ENCODE results near the gene SYT2. TPM values are rescaled to one million over a fixed set of nuclear protein-coding genes. Genes with fewer than 3 reads are reported as not detected.
"Not testable (repeated sequence)": the region's sequence is repeated elsewhere in the genome, so short reads cannot be mapped to it uniquely, and the experiment has no call there.

SYT2 gene
- total RNA-seq, 1 donor from 2014 or later = not detected

- Mint-ChIP-seq H3K27ac (no peak overlapping the region), H3K36me3 (ENCODE audit: low read depth) (no peaks in the 10 kb centered on the region), H3K4me1 (ENCODE audit: low read depth) (peaks cover 9% of the 10 kb centered on the region), H3K27me3 (ENCODE audit: insufficient read depth) (peaks cover 79% of the 10 kb centered on the region), H3K9me3 (no peaks in the 10 kb centered on the region), H3K4me3 (no peak overlapping the region)
- no peak for DNase-seq (ENCODE audit: low spot score)
- intact Hi-C loops (cut with micrococcal nuclease) = no loop called here
These were observed 67.5 kb downstream of the SYT2 start for GRCh38 chr1:202642619-202643291.

GRCh38 chr1:202642212-202642611 is 68.0 kb downstream of the SYT2 start:
- Mint-ChIP-seq H3K4me1 (ENCODE audit: low read depth) (peaks cover 9% of the 10 kb centered on the region), H3K4me3 (no peak overlapping the region), H3K27me3 (ENCODE audit: insufficient read depth) (peaks cover 77% of the 10 kb centered on the region), H3K36me3 (ENCODE audit: low read depth) (no peaks in the 10 kb centered on the region), H3K9me3 (no peaks in the 10 kb centered on the region), H3K27ac (no peak overlapping the region)
- no peak for DNase-seq (ENCODE audit: low spot score)
- intact Hi-C loops (cut with micrococcal nuclease) = no loop called here

DNA sequence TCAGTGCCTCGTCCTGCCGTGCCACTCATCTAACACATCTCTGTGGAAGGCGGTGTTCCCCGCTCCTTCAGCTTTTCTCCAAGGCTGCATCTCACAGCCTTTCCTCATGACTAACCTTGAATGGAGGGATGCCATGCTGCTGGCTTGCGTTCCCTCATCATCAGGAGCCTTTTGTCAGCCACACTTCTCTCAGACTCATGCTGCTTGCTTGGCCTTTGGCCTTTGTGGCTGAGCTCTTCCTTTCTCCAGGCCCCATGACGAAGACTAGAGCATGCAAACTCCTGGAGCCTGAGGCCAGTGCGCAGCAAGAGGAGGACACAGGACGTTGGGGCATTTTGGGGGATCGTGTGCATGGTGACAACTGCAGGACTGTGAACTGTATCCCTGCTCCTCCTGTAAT is 70.8 kb downstream of the SYT2 start:
- peaks cover 69% of the 10 kb centered on the region for H3K27me3 Mint-ChIP-seq (ENCODE audit: insufficient read depth)
- H3K4me1 Mint-ChIP-seq (ENCODE audit: low read depth) = peaks cover 9% of the 10 kb centered on the region
- no peaks in the 10 kb centered on the region for H3K9me3 Mint-ChIP-seq
- no peak overlapping the region for H3K4me3 Mint-ChIP-seq
- DNase-seq (ENCODE audit: low spot score) = no peak
- intact Hi-C loops (cut with micrococcal nuclease) = no loop called here
- no peak overlapping the region for H3K27ac Mint-ChIP-seq
- H3K36me3 Mint-ChIP-seq (ENCODE audit: low read depth) = no peaks in the 10 kb centered on the region

GRCh38 chr1:202638701-202639305 is 71.5 kb downstream of the SYT2 start:
- intact Hi-C loops (cut with micrococcal nuclease); H3K9me3 Mint-ChIP-seq; H3K4me1 Mint-ChIP-seq (ENCODE audit: low read depth); H3K27ac Mint-ChIP-seq; H3K36me3 Mint-ChIP-seq (ENCODE audit: low read depth); DNase-seq (ENCODE audit: low spot score); H3K4me3 Mint-ChIP-seq: not testable (repeated sequence)
- H3K27me3 Mint-ChIP-seq (ENCODE audit: insufficient read depth) = peaks cover 66% of the 10 kb centered on the region

- intact Hi-C loops (cut with micrococcal nuclease) = no loop called here
- Mint-ChIP-seq H3K9me3 (no peaks in the 10 kb centered on the region), H3K27ac (no peak overlapping the region), H3K4me3 (no peak overlapping the region), H3K27me3 (ENCODE audit: insufficient read depth) (peaks cover 65% of the 10 kb centered on the region), H3K36me3 (ENCODE audit: low read depth) (no peaks in the 10 kb centered on the region), H3K4me1 (ENCODE audit: low read depth) (peaks cover 5% of the 10 kb centered on the region)
- DNase-seq (ENCODE audit: low spot score) = no peak
These were observed 72.1 kb downstream of the SYT2 start for GRCh38 chr1:202638019-202638700.

- DNase-seq (ENCODE audit: low spot score); H3K4me1 Mint-ChIP-seq (ENCODE audit: low read depth); H3K4me3 Mint-ChIP-seq; H3K36me3 Mint-ChIP-seq (ENCODE audit: low read depth); H3K27ac Mint-ChIP-seq; H3K9me3 Mint-ChIP-seq; intact Hi-C loops (cut with micrococcal nuclease): not testable (repeated sequence)
- H3K27me3 Mint-ChIP-seq (ENCODE audit: insufficient read depth) = peaks cover 62% of the 10 kb centered on the region
These were observed 72.8 kb downstream of the SYT2 start for GRCh38 chr1:202637321-202638018.

DNA sequence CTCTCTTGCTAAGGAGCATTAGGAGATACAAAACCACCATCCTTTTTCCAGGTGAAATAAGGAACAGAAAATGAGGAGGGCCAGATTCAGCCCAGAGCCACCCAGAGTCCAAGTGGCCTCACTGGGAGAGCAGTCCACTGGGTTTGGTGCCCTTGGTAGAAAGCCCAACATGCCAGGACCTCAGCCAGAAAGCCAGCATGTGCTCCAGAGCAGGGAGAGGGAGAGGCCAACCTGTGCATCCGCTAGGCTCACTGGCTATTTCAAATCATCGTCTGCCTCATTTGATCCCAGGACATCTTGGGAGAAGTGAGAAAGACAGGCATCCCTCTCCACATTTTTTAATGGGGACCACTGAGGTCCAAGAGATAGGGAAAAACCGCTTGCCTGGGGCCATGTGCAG is 74.1 kb downstream of the SYT2 start:
- H3K27me3 Mint-ChIP-seq (ENCODE audit: insufficient read depth) = peaks cover 63% of the 10 kb centered on the region

GRCh38 chr1:202632241-202632640 is 78.0 kb downstream of the SYT2 start:
- no peak for DNase-seq (ENCODE audit: low spot score)
- no peaks in the 10 kb centered on the region for H3K9me3 Mint-ChIP-seq
- H3K4me3 Mint-ChIP-seq = no peak overlapping the region
- no peak overlapping the region for H3K27ac Mint-ChIP-seq
- H3K4me1 Mint-ChIP-seq (ENCODE audit: low read depth) = peaks cover 19% of the 10 kb centered on the region
- intact Hi-C loops (cut with micrococcal nuclease) = no loop called here
- H3K27me3 Mint-ChIP-seq (ENCODE audit: insufficient read depth) = peaks cover 62% of the 10 kb centered on the region
- H3K36me3 Mint-ChIP-seq (ENCODE audit: low read depth) = no peaks in the 10 kb centered on the region

More for the DNA sequence above, 74.1 kb downstream of the SYT2 start:
- DNase-seq (ENCODE audit: low spot score); H3K4me3 Mint-ChIP-seq; H3K4me1 Mint-ChIP-seq (ENCODE audit: low read depth); H3K27ac Mint-ChIP-seq; intact Hi-C loops (cut with micrococcal nuclease); H3K36me3 Mint-ChIP-seq (ENCODE audit: low read depth); H3K9me3 Mint-ChIP-seq: not testable (repeated sequence)

- intact Hi-C loops (cut with micrococcal nuclease) = no loop called here
- peaks cover 56% of the 10 kb centered on the region for H3K27me3 Mint-ChIP-seq (ENCODE audit: insufficient read depth)
These were observed 79.0 kb downstream of the SYT2 start for GRCh38 chr1:202631076-202631923.

DNA sequence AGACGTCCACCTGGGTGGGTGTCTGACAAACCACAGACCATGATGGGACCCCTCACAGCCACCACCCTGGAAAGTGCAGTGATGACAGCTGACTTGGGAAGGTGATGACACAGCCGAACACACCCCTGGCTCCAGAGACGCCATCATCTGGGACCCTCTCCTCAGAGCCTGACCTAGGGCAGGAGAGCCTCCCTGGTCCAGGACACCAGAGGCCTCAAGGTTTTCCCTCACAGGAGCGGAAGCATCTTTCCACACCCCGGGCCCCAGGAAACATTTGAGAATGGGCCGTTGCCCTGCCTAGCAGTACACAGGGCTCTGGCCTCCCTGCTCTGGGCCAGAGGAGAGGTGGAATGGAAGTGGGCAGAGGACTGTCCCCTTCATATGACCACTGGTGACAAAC is 79.7 kb downstream of the SYT2 start:
- intact Hi-C loops (cut with micrococcal nuclease) = no loop called here
- Mint-ChIP-seq H3K4me1 (ENCODE audit: low read depth) (peaks cover 19% of the 10 kb centered on the region), H3K9me3 (no peaks in the 10 kb centered on the region)

More at GRCh38 chr1:202631076-202631923, 79.0 kb downstream of the SYT2 start:
- Mint-ChIP-seq H3K27ac (no peak overlapping the region), H3K9me3 (no peaks in the 10 kb centered on the region), H3K4me1 (ENCODE audit: low read depth) (peaks cover 19% of the 10 kb centered on the region), H3K36me3 (ENCODE audit: low read depth) (no peaks in the 10 kb centered on the region), H3K4me3 (no peak overlapping the region)
- no peak for DNase-seq (ENCODE audit: low spot score)

GRCh38 chr1:202630096-202630495 is 80.2 kb downstream of the SYT2 start:
- H3K27ac Mint-ChIP-seq; H3K9me3 Mint-ChIP-seq; DNase-seq (ENCODE audit: low spot score); H3K4me3 Mint-ChIP-seq; H3K36me3 Mint-ChIP-seq (ENCODE audit: low read depth); intact Hi-C loops (cut with micrococcal nuclease): not testable (repeated sequence)
- Mint-ChIP-seq H3K4me1 (ENCODE audit: low read depth) (peaks cover 19% of the 10 kb centered on the region), H3K27me3 (ENCODE audit: insufficient read depth) (peaks cover 49% of the 10 kb centered on the region)

More for the DNA sequence above, 79.7 kb downstream of the SYT2 start:
- H3K27ac Mint-ChIP-seq = no peak overlapping the region
- H3K4me3 Mint-ChIP-seq = no peak overlapping the region
- no peak for DNase-seq (ENCODE audit: low spot score)
- H3K27me3 Mint-ChIP-seq (ENCODE audit: insufficient read depth) = peaks cover 53% of the 10 kb centered on the region
- H3K36me3 Mint-ChIP-seq (ENCODE audit: low read depth) = no peaks in the 10 kb centered on the region

DNA sequence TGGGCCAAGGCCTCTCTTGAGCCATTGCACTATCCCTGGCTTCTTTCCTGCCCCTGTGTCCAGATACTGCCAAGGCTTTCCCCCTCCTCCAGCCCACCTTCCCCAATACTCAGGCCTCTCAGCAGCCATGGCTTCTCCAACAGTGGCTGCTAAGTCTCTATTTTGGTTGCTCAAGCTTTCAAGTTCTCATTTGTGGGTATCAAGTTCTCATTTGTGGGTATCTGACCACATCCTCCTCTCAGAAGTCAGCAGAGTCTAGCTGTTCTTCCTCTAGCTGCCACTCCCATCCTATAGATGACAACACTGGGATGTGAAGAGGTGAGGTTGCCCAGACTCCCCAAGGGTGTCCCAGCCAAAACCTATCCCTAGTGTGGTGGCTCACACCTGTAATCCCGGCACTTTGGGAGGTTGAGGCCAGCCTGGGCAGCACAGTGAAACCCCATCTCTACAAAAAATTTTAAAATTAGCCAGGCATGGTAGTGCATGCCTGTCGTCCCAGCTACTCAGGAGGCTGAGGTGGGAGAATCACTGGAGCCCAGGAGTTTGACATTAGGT is 80.9 kb downstream of the SYT2 start:
- DNase-seq (ENCODE audit: low spot score) = peak; percentile 36
- Mint-ChIP-seq H3K4me1 (ENCODE audit: low read depth) (peaks cover 19% of the 10 kb centered on the region), H3K4me3 (peak overlapping the region; percentile 59), H3K27me3 (ENCODE audit: insufficient read depth) (peaks cover 43% of the 10 kb centered on the region), H3K27ac (peak overlapping the region; percentile 4)
- not testable (repeated sequence) for H3K36me3 Mint-ChIP-seq (ENCODE audit: low read depth); H3K9me3 Mint-ChIP-seq
- intact Hi-C loops (cut with micrococcal nuclease) = loop anchor here (5.0 kb wide), 1 partner anchor 287 kb away; the partner anchor contains the start of gene UBE2T
